Gastroesophageal sphincter (tissue), 3 donors: ENCODE results near the gene NR5A2.

ENCODE experiments used
- CTCF ChIP-seq, 4 experiments: fragments of 200-600 bp in 2 of 4; fragments of 450-650 bp in 2 of 4; sonication (generic) in 1 of 4; IDR thresholded peaks; one replicate each; pipeline ENCODE4 v1.5.1; 2017 to 2019; ENCODE audit warnings: antibody characterized with exemption in 4 of 4, mild to moderate bottlenecking in 2 of 4, moderate library complexity in 2 of 4
- EP300 ChIP-seq: sonication (generic); formaldehyde crosslinking; IDR thresholded peaks from one replicate; pipeline ENCODE4 v1.6.1; 2017; ENCODE audit warnings: antibody characterized with exemption, mild to moderate bottlenecking
- POLR2A ChIP-seq, 2 donors: fragments of 450-650 bp; IDR thresholded peaks; one replicate each; pipeline ENCODE4 v1.6.1; 2017; ENCODE audit warnings: antibody characterized with exemption in 2 of 2, mild to moderate bottlenecking in 2 of 2, moderate library complexity in 1 of 2
- POLR2AphosphoS5 ChIP-seq: sonication (generic); formaldehyde crosslinking; IDR thresholded peaks from one replicate; pipeline ENCODE4 v1.6.1; 2017; ENCODE audit warnings: antibody characterized with exemption

- TF ChIP-seq CTCF (IDR thresholded peaks at IDR 0.05) (no peak), POLR2A (IDR thresholded peaks at IDR 0.05) (no peak), EP300 (no peak), POLR2AphosphoS5 (no peak)
Measured at GRCh38 chr1:200073286-200073637, 45.8 kb downstream of the NR5A2 start.
